Stimulated activated CD4-positive, alpha-beta T cell treated with anti-CD3 and anti-CD28 coated beads, Interleukin-4, amount 100 ng/mL, for 24 hours (primary cell): ENCODE measurements around the gene DLGAP1.

ENCODE experiments used
- DNase-seq: peaks from one replicate; pipeline ENCODE4 v3.0.0-alpha.2; 2020

Gene DLGAP1

DNA sequence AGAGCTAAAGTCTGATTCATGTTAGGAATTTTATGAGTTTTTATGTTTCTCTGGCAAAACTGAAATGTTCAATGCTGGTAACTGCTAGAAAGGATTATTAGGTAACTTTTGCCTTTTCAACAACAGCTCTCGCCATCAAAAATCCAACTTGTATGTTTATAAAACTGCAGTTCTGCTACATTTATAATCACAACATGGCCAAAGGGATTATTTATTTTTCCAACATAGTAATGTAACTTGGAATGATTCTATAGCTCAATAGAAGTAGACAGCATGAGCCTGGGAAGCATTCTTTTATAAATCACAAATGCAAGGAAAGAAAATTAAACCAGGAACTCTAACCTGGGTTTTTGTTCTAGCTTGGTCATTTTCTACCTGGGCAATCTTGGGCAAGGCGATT is 534.3 kb downstream of the DLGAP1 start:
- no peak for DNase-seq

DNA sequence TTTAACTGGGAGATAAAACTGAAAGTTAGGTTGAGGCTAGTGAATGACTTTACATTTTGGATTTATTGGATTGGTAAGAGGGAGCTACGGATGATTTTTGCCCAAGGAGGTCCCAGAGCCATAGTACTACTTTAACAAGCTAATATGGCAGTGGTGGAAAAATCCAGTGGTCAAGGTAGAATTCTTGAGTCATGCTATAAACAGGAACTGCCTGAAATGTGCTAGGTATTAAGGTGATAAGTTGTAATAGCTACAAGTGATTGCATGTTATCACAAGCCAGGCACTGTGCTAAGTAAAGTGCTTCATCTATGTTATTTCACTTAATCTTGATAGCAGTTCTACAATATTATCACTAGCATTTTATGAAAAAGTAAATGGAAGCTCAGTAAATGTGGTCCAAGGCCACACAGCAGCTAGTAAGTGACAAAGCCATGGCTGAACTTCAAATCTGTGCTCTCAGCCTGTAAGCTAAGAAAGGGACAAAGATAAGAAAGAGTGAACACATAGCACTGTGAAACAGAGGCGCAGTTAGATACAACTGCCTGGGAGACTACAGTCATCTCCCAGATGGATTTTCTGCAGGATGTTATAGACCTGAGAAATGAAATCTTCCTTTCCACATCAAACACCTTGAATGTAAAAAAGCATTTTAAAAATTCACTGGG is 535.6 kb downstream of the DLGAP1 start:
- no peak for DNase-seq

DNA sequence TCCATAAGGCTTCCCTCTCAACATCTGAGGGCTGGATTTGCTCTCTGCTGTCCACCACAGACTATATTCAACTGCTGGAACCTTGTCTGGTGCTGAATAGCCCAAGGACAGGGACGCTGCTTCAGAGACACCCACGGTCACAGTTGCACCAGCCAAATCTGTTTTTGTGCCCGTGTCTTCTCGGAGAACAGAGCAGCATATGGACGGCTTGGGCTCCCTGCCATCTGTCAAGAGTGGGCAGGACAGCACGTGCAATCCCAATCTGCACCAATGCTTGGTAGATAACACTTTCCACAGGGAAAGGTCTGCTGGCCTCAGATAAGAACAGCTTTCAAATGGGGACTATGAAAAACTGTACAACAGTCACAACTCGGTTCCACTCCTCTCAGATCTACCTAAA is 539.0 kb downstream of the DLGAP1 start:
- DNase-seq: no peak

DNA sequence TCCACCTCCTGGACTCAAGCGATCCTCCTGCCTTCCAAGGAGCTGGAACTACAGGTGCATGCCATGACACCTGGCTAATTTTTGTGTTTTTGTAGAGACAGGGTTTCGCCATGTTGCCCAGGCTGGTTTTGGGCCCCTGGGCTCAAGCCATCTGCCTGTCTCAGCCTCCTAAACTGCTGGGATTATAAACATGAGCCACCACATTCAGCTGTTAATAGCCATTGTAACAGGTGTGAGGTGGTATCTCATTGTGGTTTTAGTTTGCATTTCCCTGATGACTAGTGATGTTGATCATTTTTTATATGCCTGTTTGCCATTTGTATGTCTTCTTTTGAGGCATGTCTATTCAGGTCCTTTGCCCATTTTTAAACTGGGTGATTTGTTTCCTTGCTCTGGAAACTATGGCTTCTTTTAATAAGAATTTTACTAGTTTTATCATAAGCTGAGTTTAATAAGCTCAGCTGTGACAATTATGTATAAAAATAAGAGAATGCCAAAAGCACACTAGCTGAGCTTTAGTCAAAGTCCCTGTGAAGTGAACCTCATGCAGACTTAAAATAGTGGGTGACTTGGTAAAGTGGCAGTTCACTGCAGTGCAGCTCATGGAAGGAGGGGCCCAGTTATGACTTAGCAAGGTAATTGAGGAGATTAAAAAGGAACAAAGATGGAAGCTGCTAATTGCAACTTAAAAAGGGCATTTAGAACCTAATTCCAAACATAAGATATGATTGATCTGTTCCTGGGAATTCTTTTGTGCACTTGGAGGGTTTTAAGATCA is 540.1 kb downstream of the DLGAP1 start:
- no peak for DNase-seq

DNA sequence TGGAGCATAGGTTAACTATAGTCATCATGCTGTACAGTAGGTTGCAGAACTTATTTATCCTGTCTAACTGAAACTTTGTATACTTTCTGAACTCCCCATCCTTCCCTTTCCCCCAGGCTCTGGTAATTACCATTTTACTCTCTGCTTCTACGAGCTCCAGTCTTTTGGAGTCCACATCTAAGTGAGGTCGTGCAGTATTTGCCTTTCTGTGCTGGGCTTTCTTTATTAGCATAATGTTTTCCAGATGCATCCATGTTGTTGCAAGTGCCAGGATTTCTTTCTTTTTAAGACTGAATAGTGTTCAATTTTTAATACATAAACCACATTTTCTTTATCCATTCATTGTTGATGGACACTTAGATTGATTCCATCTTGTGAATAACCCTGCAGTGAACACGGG is 541.0 kb downstream of the DLGAP1 start:
- no peak for DNase-seq

DNA sequence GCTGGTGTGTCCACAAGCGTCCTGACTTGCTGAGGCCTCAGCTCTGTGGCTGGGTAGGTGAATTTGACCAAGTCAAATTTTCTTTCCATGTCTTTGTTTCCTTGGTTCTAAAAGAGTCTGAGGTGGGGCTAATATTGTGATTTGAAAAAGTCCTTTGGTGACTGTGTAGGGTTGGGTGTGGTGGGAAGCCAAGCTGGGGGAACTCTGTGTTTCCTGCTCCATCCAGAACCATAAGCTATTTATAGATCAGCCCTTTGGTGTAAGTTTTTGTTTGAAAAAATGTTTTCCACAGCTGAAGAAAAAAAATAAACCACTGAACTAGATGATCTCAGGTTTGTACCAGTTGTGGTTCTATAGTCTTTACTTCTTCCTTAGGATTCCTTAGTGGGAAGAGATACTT is 542.4 kb downstream of the DLGAP1 start:
- no peak for DNase-seq

DNA sequence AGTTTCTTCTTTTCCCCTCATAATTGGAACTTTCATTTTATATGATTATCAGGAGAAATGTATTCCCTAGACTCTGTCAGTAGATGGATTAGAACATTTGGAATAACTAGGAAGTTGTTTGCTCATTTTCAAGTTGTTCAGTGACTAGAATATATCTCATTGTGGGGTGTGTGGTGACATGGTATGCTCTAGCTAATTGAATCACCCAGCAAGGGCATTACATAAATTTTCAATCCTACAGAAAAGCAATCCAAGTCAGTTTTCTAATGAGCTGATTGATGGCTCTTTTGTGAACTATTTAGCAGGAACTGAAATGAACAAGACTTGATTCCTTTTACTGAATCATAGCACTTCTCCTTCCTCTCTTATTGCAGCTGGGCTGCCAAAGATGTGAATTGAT is 543.7 kb downstream of the DLGAP1 start:
- no peak for DNase-seq

DNA sequence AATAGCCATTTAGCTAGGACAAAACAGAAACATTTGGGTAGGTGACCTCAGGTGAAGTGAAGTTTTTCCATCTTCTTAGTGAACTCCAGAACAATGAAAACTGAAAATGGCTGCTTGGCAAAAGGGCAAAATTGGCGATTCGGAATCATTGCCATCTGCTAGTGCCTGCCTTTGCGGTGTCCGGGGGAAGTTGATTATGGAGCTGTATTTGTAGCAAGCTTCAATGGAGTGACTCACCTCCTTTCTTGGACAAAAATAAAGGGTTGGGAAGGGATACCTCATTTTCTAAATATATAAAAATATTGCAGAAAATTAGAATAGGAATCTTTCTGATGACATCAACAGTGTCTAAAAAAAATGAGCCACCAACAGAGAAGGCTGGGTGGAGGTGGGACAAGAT is 544.6 kb downstream of the DLGAP1 start:
- no peak for DNase-seq

DNA sequence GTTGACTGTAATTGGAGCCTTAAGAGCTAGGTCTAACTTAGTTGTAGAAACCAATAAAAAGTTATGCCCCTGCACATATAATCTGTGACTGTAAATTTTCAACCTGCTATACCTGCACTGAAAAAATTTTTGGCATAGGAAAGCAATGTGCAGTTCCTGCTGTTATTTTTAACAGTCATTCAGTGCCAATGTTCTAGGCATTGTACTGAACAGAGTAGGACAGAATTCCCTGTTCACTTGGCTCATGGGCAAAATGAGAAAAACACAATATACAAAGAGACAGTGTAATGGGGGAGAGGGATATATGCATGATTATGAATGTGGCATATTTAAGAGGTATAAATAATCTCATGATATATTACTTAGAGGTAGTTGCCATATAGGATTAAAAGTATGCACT is 547.2 kb downstream of the DLGAP1 start:
- DNase-seq: no peak

DNA sequence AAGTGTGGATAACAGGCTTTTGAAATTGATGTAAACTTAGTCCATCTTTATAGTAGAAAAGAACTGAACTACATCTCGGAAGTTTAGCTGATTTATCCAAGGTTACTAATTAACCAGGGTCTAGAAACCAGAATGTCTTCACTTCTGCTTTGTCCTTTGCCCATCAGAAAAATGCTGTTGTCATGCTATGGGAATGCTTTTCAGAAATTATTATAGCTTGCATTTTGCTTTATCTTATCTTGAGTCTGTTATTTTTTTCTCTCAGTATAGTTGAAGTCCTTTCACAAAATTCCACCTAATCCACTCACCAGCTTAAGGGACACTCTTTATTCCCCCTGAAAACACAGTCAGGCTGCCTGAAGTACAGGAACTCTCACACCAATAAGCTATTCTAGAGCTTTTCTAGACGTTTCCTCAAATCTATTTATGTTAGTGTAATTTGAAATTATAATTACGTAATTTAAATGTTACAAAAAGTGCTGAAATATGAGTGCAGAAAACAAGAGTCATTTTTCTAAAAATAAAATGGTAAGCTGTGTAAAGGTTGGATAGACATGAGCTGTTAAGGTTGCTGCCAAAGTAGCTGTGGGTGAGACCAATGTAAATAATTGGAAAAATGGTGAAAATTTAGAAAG is 548.9 kb downstream of the DLGAP1 start:
- DNase-seq: no peak

DNA sequence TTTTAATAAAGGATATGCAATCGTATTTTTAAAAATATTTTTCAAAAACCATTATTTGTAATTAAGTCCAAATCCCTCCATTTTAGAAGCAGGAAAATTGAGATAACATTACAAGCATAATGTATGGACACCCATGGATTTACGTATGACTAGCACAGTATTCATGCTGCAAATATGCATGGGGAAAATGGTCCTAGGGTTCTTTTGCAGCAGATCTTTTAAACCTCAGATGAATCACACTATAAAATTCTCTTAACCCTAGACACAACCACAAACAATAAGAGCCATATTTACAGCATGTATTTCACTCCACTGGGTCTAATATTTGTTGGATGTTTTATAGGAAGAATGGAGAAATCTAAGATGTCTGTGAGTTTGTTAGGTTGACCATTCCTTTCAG is 551.8 kb downstream of the DLGAP1 start:
- DNase-seq: no peak

DNA sequence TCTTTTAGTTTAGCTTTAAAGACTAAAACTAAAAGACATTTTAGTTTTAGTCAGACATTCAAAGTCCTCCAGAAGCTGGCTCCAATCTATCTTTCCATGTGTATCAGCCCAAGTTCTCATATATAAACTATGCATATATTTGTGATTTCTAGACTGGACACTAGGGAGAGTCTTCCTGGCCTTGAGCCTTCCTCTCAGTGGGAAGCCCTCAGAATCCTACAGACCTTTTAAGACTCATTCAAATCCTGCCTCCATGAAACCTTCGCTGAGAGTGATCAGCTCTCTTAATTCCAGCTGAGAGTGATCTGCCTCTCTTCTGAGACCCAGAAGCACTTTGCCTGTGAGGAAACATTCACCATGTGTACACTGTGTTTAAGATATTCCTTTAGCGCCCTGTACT is 552.4 kb downstream of the DLGAP1 start:
- no peak for DNase-seq

DNA sequence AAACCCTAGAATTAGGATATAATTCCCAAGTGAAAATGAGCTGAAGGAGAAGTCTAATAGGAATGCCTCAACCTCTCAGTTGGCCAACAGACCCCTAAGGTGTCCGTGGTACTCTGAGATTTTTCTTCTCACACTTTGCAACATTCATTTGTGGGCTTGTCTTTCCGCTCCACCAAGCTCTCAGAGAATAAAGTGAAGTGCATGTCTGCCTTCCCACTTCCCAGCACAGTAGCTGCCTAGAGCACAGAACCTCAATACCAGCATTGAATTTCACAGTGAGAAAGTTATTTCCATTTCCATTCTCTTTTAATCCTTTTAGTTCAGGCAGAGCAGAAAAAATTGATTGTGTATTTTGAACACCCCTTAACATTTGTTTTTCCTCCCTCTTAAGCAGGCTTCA is 553.3 kb downstream of the DLGAP1 start:
- DNase-seq: no peak

DNA sequence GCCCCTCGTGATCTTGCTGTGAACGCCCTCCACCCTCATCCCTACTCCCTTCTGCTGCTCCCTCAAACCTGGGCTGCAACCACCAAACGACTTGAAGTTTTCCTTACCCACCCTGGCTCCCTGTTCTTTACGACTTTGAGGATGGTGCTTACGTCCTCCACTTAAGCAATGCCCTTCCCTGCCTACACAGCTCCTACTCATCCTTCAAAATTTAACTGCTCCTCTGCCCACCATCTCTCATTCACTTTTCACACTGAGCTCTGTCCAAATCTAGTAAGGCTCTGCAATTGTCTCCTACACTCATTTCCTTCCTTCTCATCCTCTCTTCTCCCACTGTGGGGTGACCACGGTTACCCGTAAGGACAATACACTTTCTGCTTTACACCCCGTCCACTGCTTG is 554.1 kb downstream of the DLGAP1 start:
- DNase-seq: no peak

DNA sequence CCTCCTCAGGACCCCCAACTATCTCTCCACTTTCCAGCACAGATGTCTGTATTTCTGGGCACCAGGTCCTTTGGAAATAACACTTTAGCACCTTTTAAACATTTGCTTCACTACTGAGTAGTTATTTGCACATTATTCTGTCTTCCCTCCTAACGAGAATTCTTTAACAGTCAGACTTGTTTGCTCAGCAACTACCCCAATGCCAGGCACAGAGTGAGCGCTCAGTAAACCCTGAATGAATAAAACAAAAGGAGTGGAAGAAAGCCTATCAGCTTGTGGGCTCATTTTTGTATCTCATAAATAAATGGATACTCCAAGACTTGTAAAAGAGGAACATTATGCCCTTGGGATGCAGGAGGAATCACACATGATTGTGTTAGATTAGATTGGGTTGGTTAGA is 554.8 kb downstream of the DLGAP1 start:
- no peak for DNase-seq

DNA sequence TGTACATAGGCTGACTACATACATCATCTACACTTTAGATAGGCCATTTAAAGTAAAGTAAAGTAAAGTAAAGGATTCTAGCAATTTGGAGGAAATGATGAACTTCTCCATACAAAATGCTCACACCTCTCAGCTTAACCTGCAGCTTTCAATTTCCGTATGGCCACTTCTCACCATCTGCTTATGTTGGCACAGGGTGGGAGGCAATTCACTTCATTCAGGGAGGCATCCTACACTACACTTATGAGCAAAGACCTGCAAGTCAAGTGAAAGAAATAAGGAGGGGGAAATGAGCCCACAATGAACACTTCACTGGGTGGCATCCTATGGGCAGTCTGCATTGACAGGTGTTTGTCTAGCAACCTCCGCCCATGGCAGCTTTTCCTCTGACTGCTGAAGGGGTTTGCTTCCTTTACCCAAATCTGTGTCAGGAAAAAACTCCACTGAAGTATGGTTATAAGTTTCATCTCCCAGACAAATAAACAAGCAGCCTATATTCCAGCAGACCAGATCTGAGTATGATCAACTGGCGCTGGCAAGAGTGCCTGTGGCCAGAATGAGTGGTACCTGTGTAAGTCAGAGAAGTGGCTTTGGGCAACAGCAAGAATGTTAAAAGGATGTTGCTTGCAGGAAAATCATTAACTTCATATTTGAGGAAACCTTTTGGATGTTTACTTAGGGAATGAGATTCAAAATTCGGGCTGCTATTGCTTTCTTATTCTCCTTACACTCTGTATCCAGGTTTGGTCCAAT is 556.1 kb downstream of the DLGAP1 start:
- no peak for DNase-seq

DNA sequence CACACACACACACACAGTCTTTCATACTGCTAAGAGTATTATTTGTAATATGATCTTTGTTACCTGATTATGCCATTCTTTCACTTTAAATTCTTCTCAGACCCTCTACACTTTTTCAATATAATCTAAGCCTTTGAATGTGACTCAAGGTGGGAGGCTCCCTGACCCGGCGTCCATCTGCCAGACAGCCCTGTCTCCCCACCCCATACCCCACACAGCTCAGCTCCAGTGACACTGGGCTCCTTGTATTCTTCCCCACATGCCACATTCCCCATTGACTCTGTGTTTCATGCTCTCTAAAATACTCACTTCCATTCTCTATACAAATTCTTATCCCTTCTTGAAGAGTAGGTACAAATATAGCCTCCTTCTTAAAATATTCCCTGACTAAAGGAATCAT is 563.0 kb downstream of the DLGAP1 start:
- no peak for DNase-seq

DNA sequence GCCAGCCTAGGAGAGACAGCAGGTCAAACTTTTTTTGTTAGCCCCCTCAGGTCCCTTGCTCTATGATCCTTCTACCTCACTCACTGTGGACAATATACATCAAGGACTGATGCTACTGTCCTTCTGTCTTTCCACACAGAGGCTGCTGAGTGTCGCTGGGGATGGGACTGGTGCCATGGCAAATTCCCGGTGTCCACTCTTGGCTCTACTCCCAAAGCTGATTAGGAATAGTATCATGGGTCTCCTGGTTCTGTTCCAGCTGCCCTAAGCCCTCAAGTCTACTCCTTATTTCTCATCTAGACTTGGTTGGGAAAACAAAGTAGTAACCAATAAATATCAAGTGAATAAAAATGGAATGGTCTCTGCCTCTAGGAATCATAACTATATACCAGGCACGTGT is 563.9 kb downstream of the DLGAP1 start:
- no peak for DNase-seq

DNA sequence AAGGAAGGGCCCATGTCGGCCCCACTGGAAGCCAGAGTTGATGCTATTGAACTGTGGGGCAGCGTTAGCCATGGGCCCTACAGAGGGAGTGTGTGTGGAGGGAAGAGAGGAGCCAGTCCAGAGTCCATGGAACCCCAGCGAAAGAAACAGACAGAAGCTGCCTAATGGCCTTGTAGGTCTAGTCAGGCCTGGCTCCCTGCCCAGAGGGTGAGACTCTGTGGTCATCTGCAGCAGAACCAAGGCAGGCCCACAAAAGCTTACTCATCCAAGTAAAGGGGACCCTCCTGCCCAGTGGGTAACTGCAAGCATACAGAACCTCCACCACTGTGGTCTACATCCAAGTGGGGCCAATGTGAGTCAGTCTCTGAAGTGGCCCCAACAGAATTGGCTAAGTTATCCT is 565.3 kb downstream of the DLGAP1 start:
- no peak for DNase-seq

DNA sequence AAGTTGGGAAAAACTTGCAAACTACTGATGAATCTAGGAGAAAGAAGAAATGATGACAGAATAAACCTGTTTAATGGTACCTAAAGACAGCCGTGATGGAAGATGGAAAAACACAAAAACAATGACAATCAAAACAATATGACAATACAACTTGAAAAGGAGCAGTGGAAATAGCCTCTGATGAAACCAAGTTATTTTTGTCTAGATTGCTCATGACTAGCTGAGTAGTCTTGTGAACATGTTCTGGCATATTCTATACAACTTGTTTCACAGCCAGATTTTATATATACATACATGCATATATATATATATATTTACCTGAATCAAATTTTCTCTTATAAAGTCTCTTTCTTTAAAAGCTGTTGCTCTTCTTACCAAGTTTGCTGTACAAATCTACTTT is 566.0 kb downstream of the DLGAP1 start:
- DNase-seq: no peak

DNA sequence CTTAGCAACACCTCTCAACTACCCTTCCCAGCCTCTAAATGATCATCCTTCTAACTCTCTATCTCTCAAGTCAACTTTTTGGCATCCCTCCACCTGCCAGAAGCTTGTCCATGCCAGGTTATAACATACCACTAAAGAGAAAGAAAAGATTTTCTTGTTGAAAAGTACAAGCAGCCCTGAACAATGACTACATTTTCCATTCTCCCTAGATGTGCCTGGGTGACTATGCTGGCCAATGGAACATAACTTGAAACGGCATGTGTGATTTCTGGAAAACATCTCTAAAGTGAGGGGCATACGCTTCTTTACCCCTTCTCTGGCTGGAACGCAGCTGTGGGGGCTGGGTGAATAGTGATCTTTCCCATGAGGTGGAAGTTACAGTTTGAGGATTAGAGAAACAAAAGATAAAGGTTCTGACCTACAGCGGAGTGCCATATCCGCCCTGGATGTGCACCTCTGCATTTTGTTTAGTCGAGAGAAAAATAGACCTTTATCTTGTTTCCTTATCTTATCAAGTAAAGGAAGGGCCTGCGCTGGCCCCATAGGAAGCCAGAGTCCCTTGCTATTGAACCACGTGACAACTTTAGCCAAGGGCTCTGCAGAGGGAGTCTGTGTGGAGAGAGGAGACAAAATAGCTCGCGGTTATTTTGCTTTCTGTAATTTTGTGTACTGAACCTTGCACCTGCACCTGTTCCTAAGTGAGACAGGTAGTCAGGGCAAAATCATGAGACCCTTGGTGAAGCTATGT is 568.4 kb downstream of the DLGAP1 start:
- no peak for DNase-seq

DNA sequence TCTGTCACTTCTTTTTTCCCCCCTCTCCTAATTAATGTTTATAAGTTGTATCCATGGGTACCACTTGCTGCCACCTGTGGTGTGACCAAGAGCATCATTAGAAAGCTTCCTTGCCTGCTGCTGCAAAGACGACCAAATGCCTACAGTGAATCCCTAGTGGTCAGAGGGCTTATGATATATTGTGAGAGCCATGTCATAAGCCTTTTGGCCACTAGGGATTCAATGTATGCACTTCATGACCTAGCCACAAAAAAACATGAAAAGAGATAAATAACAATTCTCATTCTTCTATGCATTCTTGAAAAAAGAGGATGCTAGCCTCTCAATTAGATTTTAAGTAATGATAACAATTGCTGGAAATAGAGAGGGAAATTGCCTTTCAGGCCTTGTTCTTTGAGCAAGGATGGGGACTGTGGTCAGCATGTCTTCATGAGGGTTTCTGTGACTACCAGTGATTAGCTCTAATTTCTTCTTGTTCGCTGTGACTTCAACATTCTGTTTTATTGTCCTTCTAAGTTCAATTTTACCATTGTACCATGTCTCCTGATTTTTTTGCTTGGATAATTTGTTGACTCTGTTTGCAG is 569.8 kb downstream of the DLGAP1 start:
- no peak for DNase-seq

DNA sequence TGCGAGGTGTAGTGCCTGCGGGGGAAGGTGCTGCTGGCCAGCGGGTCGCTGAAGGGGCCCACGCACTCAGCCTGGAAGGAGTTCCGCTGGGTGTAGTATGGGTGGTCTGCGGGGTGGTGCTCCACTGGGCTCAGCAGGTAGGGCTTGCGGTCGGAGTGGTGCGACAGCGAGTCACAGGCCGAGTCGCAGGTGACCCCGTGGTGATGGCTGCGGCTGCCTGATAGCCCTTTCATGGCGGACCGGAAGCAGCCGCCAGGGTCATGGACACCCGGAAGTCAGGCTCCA is 575.3 kb downstream of the DLGAP1 start:
- DNase-seq: no peak
